GM12875 (cell line): Measurements from ENCODE around the gene OR3A3.
"Not testable (repeated sequence)": the region's sequence is repeated elsewhere in the genome, so short reads cannot be mapped to it uniquely, and the experiment has no call there.

Source experiments
- H3K4me3 ChIP-seq: one replicate; pipeline ENCODE4 v1.5.1; 2011; ENCODE audit warnings: low read depth, low read length, control low read depth
- CTCF ChIP-seq: IDR thresholded peaks from 2 replicates; pipeline ENCODE4 v1.5.1; 2011; ENCODE audit warnings: low read depth, mild to moderate bottlenecking, control low read depth, inconsistent platforms, low read length, moderate library complexity, borderline replicate concordance; ENCODE audit not compliant: insufficient read depth

OR3A3 gene

GRCh38 chr17:3411070-3411469 lies at the start of gene OR3A3:
OR3A3 (plus strand) TSS chr17:3411370.
- H3K4me3 ChIP-seq, result no peak within 1 kb of the TSS
- no peak for TF ChIP-seq CTCF

GRCh38 chr17:3371167-3371566 lies 40.0 kb upstream of the OR3A3 start:
- not testable (repeated sequence) for H3K4me3 ChIP-seq

- no peak overlapping the region for H3K4me3 ChIP-seq
- no peak for TF ChIP-seq CTCF
Measured at GRCh38 chr17:3378321-3378720, 32.8 kb upstream of the OR3A3 start.

- H3K4me3 ChIP-seq, result no peak overlapping the region
- no peak for TF ChIP-seq CTCF
Measured at GRCh38 chr17:3381957-3382356, 29.2 kb upstream of the OR3A3 start.

- H3K4me3 ChIP-seq, result no peak within 1 kb of the TSS
- TF ChIP-seq CTCF, result no peak
Measured at GRCh38 chr17:3385869-3386816, 25.0 kb upstream of the OR3A3 start, which contains the start of gene OR3A2. OR3A2 (minus strand) TSS chr17:3386308.

- H3K4me3 ChIP-seq, result no peak overlapping the region
- no peak for TF ChIP-seq CTCF
Measured at GRCh38 chr17:3389791-3390190, 21.4 kb upstream of the OR3A3 start.

- not testable (repeated sequence) for H3K4me3 ChIP-seq
Measured at GRCh38 chr17:3397801-3398200, 13.4 kb upstream of the OR3A3 start.

GRCh38 chr17:3398310-3398709 lies 12.9 kb upstream of the OR3A3 start, which contains the start of gene OR1E1:
OR1E1 (minus strand) TSS chr17:3398410; CDS start chr17:3398410, 0 bp downstream.
- TF ChIP-seq CTCF, result no peak
- H3K4me3 ChIP-seq, result no peak within 1 kb of the TSS
